Measurements from ENCODE around the gene FER. TPM values are rescaled to one million over a fixed set of nuclear protein-coding genes. Genes with fewer than 3 reads are reported as not detected.

FER gene
- total and polyA plus RNA-seq, 3 donors from 2014 or later = 17.5 to 40.4 (median 39.8) TPM

DNA sequence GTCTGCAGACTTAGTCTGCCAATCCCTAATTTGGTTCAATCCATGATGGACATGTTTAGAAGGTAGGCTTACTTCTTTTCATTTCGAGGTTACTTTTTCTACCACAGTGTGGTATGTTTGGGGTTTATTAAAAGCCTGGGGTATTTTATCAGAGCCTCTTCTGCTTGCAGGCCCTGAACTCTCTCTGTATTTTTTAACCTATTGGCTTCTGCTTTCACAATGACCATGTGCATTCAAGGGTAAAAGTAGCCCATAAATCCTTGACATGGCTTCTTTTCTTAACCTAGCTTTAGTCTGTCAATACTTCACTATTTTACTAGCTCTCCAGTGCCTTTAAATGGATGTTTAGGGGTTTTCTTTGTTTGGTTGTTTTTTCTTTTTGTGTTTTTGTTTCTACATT, 286.6 kb downstream of the FER start:
- intact Hi-C loops (cut with DNase I; ENCODE audit: low total_unique reads) = no loop called here
- Histone ChIP-seq H3K4me3 (no peak overlapping the region), H3K4me1 (no peaks in the 10 kb centered on the region), H3K27me3 (no peaks in the 10 kb centered on the region), H3K27ac (no peak overlapping the region), H3K36me3 (ENCODE audit: low read depth, missing control alignments) (no peaks in the 10 kb centered on the region), H3K9me3 (no peaks in the 10 kb centered on the region)
- WGBS, 2 donors = 84 to 91% methylated on average over 1 of the region's 1 CpG
- no peak for DNase-seq
- TF ChIP-seq, protein P1, sequence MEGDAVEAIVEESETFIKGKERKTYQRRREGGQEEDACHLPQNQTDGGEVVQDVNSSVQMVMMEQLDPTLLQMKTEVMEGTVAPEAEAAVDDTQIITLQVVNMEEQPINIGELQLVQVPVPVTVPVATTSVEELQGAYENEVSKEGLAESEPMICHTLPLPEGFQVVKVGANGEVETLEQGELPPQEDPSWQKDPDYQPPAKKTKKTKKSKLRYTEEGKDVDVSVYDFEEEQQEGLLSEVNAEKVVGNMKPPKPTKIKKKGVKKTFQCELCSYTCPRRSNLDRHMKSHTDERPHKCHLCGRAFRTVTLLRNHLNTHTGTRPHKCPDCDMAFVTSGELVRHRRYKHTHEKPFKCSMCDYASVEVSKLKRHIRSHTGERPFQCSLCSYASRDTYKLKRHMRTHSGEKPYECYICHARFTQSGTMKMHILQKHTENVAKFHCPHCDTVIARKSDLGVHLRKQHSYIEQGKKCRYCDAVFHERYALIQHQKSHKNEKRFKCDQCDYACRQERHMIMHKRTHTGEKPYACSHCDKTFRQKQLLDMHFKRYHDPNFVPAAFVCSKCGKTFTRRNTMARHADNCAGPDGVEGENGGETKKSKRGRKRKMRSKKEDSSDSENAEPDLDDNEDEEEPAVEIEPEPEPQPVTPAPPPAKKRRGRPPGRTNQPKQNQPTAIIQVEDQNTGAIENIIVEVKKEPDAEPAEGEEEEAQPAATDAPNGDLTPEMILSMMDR (IDR thresholded peaks at IDR 0.05) = no peak
- no peak for TF ChIP-seq POLR2A (IDR thresholded peaks at IDR 0.05)

DNA sequence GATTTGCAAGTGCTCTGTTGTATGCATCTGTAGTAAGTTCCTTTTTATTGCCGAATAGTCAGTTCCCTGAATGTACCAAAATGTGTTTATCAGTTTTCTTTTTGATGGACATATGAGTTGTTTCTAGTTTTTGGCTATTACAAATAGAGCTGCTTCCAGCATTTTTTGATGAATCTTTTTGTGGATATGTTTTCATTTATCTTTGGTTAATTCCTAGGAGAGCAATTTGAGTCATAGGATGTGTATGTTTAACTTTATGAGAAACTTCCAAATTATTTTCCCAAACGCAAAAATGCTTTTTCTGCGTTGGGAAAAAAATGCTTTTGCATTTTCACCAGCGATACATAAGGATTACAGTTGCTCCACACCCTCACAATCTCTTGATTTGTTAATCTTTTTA, 287.7 kb downstream of the FER start:
- Histone ChIP-seq H3K36me3 (ENCODE audit: low read depth, missing control alignments) (no peaks in the 10 kb centered on the region), H3K27ac (no peak overlapping the region), H3K4me3 (no peak overlapping the region), H3K9me3 (no peaks in the 10 kb centered on the region), H3K27me3 (no peaks in the 10 kb centered on the region), H3K4me1 (no peaks in the 10 kb centered on the region)
- intact Hi-C loops (cut with DNase I; ENCODE audit: low total_unique reads) = no loop called here
- TF ChIP-seq, protein P1 (IDR thresholded peaks at IDR 0.05) = no peak
- no peak for TF ChIP-seq POLR2A (IDR thresholded peaks at IDR 0.05)
- no peak for DNase-seq
- WGBS, 2 donors = 86 to 90% methylated on average over 4 of the region's 4 CpGs

DNA sequence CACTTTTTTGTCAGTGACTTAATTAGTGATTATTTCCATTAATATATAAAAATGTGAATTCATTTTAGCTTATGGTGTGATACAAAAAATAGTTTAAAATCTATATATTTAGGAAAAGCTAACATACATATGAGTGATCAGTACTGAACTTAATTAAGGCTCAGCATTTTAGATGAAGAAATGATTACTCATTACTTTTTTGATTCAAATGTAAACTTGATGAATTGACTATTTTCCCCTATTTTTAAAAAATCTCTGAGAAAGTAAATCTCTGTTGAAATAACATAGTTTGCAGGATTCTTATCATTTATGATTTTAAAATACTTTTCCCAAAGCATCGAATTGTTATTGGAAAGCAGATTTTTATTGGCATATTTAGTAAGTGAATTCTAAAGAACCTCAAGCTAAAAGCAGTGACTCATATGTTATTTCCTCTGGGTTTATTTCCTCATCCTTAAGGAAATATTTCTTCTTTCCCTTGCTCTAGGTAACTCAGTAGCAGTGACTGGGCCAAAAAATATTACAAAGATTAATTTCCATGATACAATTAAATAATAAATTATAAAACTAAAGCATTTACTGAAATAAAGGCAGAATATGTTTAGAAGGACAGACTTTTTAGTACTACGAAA, 290.6 kb downstream of the FER start:
- WGBS, 2 donors = 92 to 93% methylated on average over 2 of the region's 2 CpGs
- Histone ChIP-seq H3K4me3 (no peak overlapping the region), H3K27ac (no peak overlapping the region), H3K27me3 (no peaks in the 10 kb centered on the region), H3K36me3 (ENCODE audit: low read depth, missing control alignments) (no peaks in the 10 kb centered on the region), H3K4me1 (no peaks in the 10 kb centered on the region), H3K9me3 (no peaks in the 10 kb centered on the region)
- DNase-seq = no peak
- intact Hi-C loops (cut with DNase I; ENCODE audit: low total_unique reads) = no loop called here
- TF ChIP-seq POLR2A (IDR thresholded peaks at IDR 0.05) = no peak
- TF ChIP-seq, protein P1 (IDR thresholded peaks at IDR 0.05) = no peak

DNA sequence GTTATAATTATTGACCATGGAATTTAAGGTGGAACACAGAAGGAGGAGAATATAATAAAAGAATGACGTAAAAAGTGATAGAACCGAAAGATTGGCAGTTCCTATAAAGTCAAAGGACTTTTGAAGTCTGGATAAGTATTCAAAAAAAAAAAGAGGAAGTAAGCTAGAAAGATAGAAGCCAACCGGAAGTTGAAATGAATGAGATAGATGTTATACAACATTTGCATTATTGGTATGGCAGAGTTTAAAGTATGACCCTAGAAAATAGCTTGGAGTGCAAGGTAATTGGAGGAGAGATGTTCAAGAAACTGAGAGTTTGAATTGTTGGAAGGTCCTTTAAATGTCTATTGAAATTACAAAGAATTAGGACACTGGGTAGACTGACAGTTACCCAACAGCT, 293.6 kb downstream of the FER start:
- 85 to 88% methylated on average over 3 of the region's 3 CpGs for WGBS, 2 donors
- H3K27me3 ChIP-seq = no peaks in the 10 kb centered on the region

More for the DNA sequence above, 293.6 kb downstream of the FER start:
- Histone ChIP-seq H3K36me3 (ENCODE audit: low read depth, missing control alignments) (no peaks in the 10 kb centered on the region), H3K9me3 (no peaks in the 10 kb centered on the region), H3K27ac (no peak overlapping the region), H3K4me1 (no peaks in the 10 kb centered on the region), H3K4me3 (no peak overlapping the region)
- intact Hi-C loops (cut with DNase I; ENCODE audit: low total_unique reads) = no loop called here
- TF ChIP-seq, protein P1 (IDR thresholded peaks at IDR 0.05) = no peak
- no peak for TF ChIP-seq POLR2A (IDR thresholded peaks at IDR 0.05)
- DNase-seq = no peak
